Left renal pelvis (tissue), 4 donors: ENCODE data around the gene CELF5. TPM values are rescaled to one million over a fixed set of nuclear protein-coding genes. Genes with fewer than 3 reads are reported as not detected.
"Not testable (repeated sequence)": the region's sequence is repeated elsewhere in the genome, so short reads cannot be mapped to it uniquely, and the experiment has no call there.

Experiments used
- DNase-seq, 4 donors: peaks; one replicate each; pipeline ENCODE4 v3.0.0-alpha.2; 2013; ENCODE audit warnings: low read depth in 4 of 4, low spot score in 3 of 4
- polyA plus RNA-seq, 4 donors: library from polyadenylated mRNA; unstranded; fragments of 120-200 nt; gene quantifications; one replicate each; pipeline ENCODE4 v1.2.1, GENCODE V29; 2013; ENCODE audit not compliant: insufficient read length in 4 of 4

Gene CELF5
- polyA plus RNA-seq, 4 donors: 0.76 to 1.3 (median 0.97) TPM

- DNase-seq: no peak
Observed at GRCh38 chr19:3206216-3206953, 18.1 kb upstream of the CELF5 start.

- no peak for DNase-seq
Observed at GRCh38 chr19:3207461-3208242, 16.8 kb upstream of the CELF5 start.

GRCh38 chr19:3208317-3209207 lies 15.9 kb upstream of the CELF5 start:
- no peak for DNase-seq

- DNase-seq: no peak
Observed at GRCh38 chr19:3210347-3211017, 14.0 kb upstream of the CELF5 start.

- no peak for DNase-seq
Observed at GRCh38 chr19:3211191-3211590, 13.3 kb upstream of the CELF5 start.

GRCh38 chr19:3213159-3213558 lies 11.3 kb upstream of the CELF5 start:
- DNase-seq: no peak

- DNase-seq: no peak
Observed at GRCh38 chr19:3216874-3217273, 7.6 kb upstream of the CELF5 start.

- DNase-seq: no peak
Observed at GRCh38 chr19:3220576-3220975, 3.9 kb upstream of the CELF5 start.

- not testable (repeated sequence) for DNase-seq
Observed at GRCh38 chr19:3221576-3221975, 2.9 kb upstream of the CELF5 start.

- DNase-seq: no peak
Observed at GRCh38 chr19:3222709-3223108, 1.8 kb upstream of the CELF5 start.

- DNase-seq: no peak
Observed at GRCh38 chr19:3225169-3225485, 666 bp downstream of the CELF5 start.

- no peak for DNase-seq
Observed at GRCh38 chr19:3225677-3226093, 1.2 kb downstream of the CELF5 start.

- DNase-seq: no peak
Observed at GRCh38 chr19:3227054-3227626, 2.7 kb downstream of the CELF5 start.

- DNase-seq: no peak
Observed at GRCh38 chr19:3229346-3229743, 4.9 kb downstream of the CELF5 start.

- no peak for DNase-seq
Observed at GRCh38 chr19:3229888-3230496, 5.5 kb downstream of the CELF5 start.

- no peak for DNase-seq
Observed at GRCh38 chr19:3231288-3231687, 6.8 kb downstream of the CELF5 start.

- DNase-seq: no peak
Observed at GRCh38 chr19:3233116-3233515, 8.7 kb downstream of the CELF5 start.

- DNase-seq: no peak
Observed at GRCh38 chr19:3233831-3234230, 9.4 kb downstream of the CELF5 start.

- no peak for DNase-seq
Observed at GRCh38 chr19:3234800-3235199, 10.3 kb downstream of the CELF5 start.

- DNase-seq: not testable (repeated sequence)
Observed at GRCh38 chr19:3235604-3236003, 11.1 kb downstream of the CELF5 start.
